Erythroblast (primary cell): ENCODE data around the gene RNF43.

Source experiments
- DNase-seq, 2 experiments: peaks; one replicate each; lab custom pipeline; 2025; lab: John Stamatoyannopoulos, UW
- GATA1 ChIP-seq: IDR thresholded peaks from 2 replicates; pipeline ENCODE4 v1.6.1; 2011; ENCODE audit warnings: low read depth, mild to moderate bottlenecking, control low read depth, low read length, moderate library complexity
- POLR2A ChIP-seq: IDR thresholded peaks from 2 replicates; pipeline ENCODE4 v1.6.1; 2011; ENCODE audit warnings: mild to moderate bottlenecking, low read length

The RNF43 gene

DNA sequence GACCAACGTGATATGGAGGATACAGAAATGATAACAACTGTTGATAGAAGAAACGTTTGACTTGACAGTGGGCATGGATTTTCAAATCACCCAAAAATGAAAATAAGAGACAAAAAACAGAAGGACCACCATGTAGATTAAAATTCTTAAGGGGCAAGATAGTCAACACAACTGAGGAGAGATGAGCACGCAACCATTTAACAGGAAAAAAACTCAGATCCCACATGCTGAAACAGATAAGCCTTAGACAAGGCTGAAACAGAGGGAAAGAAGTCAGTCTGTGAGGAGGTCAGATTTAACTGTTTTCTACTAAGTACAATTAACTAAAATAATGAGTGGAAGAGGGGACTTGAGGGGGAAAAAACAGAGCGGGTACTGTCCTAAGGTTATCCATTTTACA, 21.2 kb downstream of the RNF43 start:
- DNase-seq, result no peak
- TF ChIP-seq GATA1 (no peak), POLR2A (no peak)

DNA sequence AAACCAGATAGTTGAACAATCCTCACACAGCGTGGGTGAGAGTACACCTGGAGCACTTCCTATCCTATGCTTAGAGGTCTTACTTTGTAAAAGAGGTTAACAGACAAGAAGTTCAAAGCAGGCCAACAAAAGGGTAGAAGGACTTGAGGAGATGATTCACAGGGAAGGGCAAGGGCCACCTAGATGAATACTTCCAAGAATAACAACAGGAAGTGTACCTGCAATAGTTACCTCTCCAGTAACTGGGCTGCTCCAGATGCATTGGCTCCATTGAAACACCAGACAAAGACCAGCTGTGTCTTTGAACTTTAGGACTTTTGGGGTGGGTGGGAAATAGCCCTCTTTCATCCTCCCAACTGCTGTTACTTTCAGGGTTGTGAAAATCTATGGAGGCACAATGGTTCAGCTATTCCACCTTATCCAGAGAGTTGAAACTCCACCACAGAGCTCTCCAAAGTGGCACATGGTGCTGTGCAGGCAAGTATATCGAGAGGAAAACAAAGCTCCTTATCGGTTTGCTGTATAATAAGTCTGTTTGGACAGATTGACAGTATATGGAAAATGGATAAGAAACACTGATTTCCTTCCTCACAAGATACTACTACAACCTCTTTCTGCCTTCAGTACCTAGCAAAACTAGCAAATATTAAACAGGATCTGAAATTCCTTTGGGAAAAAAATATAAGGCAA, 22.7 kb downstream of the RNF43 start:
- TF ChIP-seq GATA1, result no peak
- no peak for TF ChIP-seq POLR2A
- no peak for DNase-seq

GRCh38 chr17:58391302-58391984, 25.9 kb downstream of the RNF43 start:
- no peak for TF ChIP-seq POLR2A
- TF ChIP-seq GATA1, result no peak
- DNase-seq, result peak; percentile 91 to 94

DNA sequence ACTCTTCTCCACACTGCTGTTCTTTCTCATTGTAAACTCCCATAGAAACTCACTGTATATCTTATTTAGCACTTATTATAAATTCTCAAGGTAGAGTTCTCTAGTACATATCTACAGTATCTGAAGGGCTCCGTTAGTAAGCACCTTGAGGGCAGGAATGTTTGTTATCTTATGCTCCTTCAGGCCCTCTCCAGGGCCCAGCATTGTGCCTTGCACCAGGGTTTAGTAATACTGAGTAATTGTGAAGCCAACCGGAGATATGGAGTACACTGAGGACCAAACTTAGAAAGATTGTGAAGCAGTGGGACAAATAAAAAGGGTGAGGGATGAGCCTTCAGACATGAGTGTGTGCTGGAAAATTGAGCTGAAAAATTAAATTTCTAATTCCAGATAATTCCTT, 26.4 kb downstream of the RNF43 start:
- DNase-seq, result peak in 1 of 2 experiments; percentile 30

GRCh38 chr17:58388302-58389190, 28.8 kb downstream of the RNF43 start:
- no peak for DNase-seq
- TF ChIP-seq POLR2A (no peak), GATA1 (no peak)

More for the DNA sequence above, 26.4 kb downstream of the RNF43 start:
- TF ChIP-seq POLR2A (no peak), GATA1 (no peak)

DNA sequence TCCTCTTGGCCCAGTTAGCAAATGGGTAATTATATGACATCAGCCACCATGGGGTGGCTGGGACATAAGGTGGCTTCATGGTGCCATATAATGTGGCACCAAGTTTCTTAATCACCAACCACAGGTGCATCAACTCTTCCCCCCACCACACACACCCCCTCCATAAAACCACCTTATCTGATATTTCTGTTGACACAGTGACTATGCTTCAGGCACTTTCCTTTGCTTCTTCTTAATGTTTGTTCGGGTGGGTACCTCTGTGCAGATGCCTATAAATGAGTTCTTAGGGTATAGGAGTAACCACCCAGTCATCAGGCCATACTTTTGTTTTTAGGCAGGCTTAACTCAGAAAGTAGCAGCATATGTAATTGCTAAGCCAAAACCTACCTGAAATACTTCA, 29.5 kb downstream of the RNF43 start:
- TF ChIP-seq POLR2A (no peak), GATA1 (no peak)
- peak in 1 of 2 experiments; percentile 49 for DNase-seq

GRCh38 chr17:58386708-58387107, 30.6 kb downstream of the RNF43 start:
- TF ChIP-seq POLR2A (no peak), GATA1 (no peak)
- no peak for DNase-seq

DNA sequence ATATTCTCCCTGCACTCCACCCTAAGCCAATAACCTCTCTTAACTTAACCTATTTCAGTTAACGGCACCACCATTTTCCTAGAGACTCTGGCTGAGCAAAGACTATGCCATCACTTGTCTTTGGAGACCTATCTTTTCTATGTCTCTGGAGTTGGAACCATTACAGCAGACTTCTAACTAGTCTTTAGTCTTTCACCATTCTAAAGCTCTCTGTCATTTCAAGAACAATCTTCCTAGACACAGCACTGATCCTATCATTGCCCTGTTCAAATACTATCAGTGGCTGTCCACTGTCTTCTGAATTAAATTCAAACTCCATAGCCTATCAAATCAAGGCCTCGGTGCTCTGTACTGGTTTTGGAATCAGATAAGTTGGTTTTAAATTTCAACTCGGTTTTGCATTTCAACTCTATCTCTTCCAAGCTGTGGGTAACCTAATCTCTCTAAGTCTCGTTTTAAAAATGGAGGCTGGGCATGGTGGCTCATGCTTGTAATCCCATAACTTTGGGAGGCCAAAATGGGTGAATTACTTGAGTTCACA, 31.9 kb downstream of the RNF43 start:
- no peak for DNase-seq
- TF ChIP-seq POLR2A (no peak), GATA1 (no peak)

GRCh38 chr17:58384897-58385296, 32.4 kb downstream of the RNF43 start:
- TF ChIP-seq GATA1 (no peak), POLR2A (no peak)
- no peak for DNase-seq

DNA sequence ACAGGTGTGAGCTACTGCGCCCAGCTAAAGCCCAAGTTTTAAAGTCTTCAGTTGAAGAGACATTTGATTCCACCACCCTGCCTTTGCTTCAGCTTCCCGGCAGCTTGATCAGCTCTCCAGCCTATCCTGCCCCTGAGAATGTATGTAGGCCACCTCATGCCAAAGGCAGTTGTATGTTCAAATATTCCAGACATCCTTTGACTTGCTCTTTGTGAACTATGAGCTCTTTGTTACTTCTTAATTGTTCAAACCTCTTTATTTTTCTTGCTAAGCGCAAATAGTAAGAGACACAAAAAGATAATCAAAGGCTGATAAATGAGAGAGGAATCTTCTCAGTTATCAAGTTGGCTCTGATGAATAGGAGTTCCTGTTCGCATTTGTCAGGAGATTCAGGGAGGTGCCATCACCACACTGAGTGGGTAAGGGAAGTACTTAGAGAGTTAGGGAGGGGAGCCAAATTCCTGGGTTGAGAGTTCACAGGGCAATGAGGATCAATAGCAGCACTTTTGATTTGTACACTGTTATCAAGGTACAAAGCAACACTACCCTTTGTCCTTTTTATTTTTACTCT, 33.4 kb downstream of the RNF43 start:
- TF ChIP-seq GATA1 (no peak), POLR2A (no peak)
- no peak for DNase-seq

GRCh38 chr17:58382872-58383242, 34.5 kb downstream of the RNF43 start:
- no peak for TF ChIP-seq POLR2A
- no peak for TF ChIP-seq GATA1

DNA sequence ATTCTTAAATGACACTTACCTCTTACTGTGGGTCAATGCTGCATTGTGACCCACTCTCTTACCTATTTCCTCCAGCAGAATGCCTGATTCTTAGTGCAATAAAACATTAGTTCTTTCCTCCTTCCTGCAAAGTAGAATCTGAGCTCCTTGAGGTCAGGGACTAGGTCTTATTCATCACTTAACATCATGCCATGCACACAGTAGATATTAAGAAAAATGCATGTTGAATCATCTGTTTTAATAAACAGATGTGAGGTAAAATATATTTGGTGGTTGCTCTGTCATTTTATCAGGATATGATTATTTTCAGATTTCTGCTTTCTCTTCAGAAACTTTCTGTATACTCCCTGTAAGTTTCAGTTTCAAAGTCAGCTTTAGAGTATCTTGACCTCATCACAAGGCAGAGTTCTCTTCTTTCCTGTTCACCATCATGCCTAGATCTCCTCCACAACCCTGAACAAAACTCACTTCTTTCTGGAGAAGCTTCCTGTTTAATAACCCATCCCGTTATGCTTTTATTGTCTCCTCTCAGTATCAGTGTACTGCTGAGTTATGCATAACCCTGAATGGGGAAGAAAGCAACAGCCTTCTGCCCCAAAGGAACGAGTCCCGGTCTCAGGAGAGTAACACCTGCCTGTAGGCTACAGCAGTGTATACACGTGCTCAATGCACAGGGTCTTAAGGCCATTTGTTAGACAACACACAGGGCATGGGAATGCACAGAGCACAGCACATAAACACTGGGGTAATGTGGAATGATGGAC, 35.0 kb downstream of the RNF43 start:
- DNase-seq, result no peak
- TF ChIP-seq POLR2A (no peak), GATA1 (no peak)

More at GRCh38 chr17:58382872-58383242, 34.5 kb downstream of the RNF43 start:
- no peak for DNase-seq
